Activated T-cell treated with anti-CD3 and anti-CD28 coated beads, Interleukin-2, amount 50 U/mL, for 1 hour (primary cell): Measurements from ENCODE around the gene GTF2F2.
"Not testable (repeated sequence)": the region's sequence is repeated elsewhere in the genome, so short reads cannot be mapped to it uniquely, and the experiment has no call there.

Experiments used
- DNase-seq: peaks from one replicate; pipeline ENCODE4 v3.0.0-alpha.2; 2020

The GTF2F2 gene

GRCh38 chr13:45180713-45181601 is 60.6 kb downstream of the GTF2F2 start:
- no peak for DNase-seq

- no peak for DNase-seq
Measured at GRCh38 chr13:45184693-45185092, 64.4 kb downstream of the GTF2F2 start.

GRCh38 chr13:45185286-45185685 is 65.0 kb downstream of the GTF2F2 start:
- DNase-seq: no peak

- not testable (repeated sequence) for DNase-seq
Measured at GRCh38 chr13:45189077-45189476, 68.8 kb downstream of the GTF2F2 start.

GRCh38 chr13:45189511-45189910 is 69.2 kb downstream of the GTF2F2 start:
- DNase-seq: not testable (repeated sequence)

- DNase-seq: no peak
Measured at GRCh38 chr13:45191874-45192273, 71.6 kb downstream of the GTF2F2 start.

- DNase-seq: no peak
Measured at GRCh38 chr13:45194081-45194939, 74.0 kb downstream of the GTF2F2 start.

GRCh38 chr13:45195421-45195820 is 75.1 kb downstream of the GTF2F2 start:
- no peak for DNase-seq

GRCh38 chr13:45196096-45196495 is 75.8 kb downstream of the GTF2F2 start:
- DNase-seq: no peak

GRCh38 chr13:45196622-45197021 is 76.3 kb downstream of the GTF2F2 start:
- no peak for DNase-seq

GRCh38 chr13:45198041-45198440 is 77.7 kb downstream of the GTF2F2 start:
- no peak for DNase-seq

- no peak for DNase-seq
Measured at GRCh38 chr13:45198924-45199323, 78.6 kb downstream of the GTF2F2 start.

- no peak for DNase-seq
Measured at GRCh38 chr13:45199711-45200110, 79.4 kb downstream of the GTF2F2 start.

GRCh38 chr13:45200701-45201232 is 80.5 kb downstream of the GTF2F2 start, which contains the start of gene KCTD4:
Gene KCTD4, minus strand, starts transcription at chr13:45201045. Its CDS starts 6,478 bp downstream, at chr13:45194567.
- DNase-seq: no peak

- DNase-seq: no peak
Measured at GRCh38 chr13:45205124-45205523, 84.8 kb downstream of the GTF2F2 start.

GRCh38 chr13:45206340-45206739 is 86.0 kb downstream of the GTF2F2 start:
- no peak for DNase-seq

- no peak for DNase-seq
Measured at GRCh38 chr13:45207319-45207718, 87.0 kb downstream of the GTF2F2 start.

GRCh38 chr13:45208132-45208531 is 87.8 kb downstream of the GTF2F2 start:
- no peak for DNase-seq

GRCh38 chr13:45209229-45209628 is 88.9 kb downstream of the GTF2F2 start:
- no peak for DNase-seq

- DNase-seq: no peak
Measured at GRCh38 chr13:45215392-45216077, 95.2 kb downstream of the GTF2F2 start.

GRCh38 chr13:45216193-45216592 is 95.9 kb downstream of the GTF2F2 start:
- DNase-seq: no peak

GRCh38 chr13:45218689-45219088 is 98.4 kb downstream of the GTF2F2 start:
- DNase-seq: no peak
